Measurements from ENCODE around the gene VWA8. TPM values are rescaled to one million over a fixed set of nuclear protein-coding genes. Genes with fewer than 3 reads are reported as not detected.
"Not testable (repeated sequence)": the region's sequence is repeated elsewhere in the genome, so short reads cannot be mapped to it uniquely, and the experiment has no call there.

The VWA8 gene
- total RNA-seq, 1 donor from 2014 or later, result 49.7 TPM

DNA sequence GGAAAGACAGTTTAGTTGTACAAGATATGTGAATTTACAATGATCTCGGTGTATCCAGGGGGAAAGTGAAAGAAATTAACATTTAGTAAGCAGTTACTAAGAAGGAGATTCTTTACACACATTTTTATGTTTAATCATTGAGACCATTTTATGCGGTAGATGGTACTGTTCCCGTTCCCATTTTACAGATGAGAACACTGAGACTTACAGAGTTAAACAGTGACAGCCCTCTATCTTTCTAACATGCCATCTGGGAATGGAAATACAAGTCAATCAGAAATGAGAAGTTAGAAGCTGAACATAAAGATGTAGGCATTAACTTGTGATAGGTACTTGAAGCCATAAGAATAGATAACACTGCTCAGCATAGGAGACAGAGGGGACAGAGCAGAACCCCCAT lies 144.9 kb downstream of the VWA8 start:
- intact Hi-C loops (cut with DNase I), result no loop called here
- no peak for DNase-seq (ENCODE audit: low spot score)

DNA sequence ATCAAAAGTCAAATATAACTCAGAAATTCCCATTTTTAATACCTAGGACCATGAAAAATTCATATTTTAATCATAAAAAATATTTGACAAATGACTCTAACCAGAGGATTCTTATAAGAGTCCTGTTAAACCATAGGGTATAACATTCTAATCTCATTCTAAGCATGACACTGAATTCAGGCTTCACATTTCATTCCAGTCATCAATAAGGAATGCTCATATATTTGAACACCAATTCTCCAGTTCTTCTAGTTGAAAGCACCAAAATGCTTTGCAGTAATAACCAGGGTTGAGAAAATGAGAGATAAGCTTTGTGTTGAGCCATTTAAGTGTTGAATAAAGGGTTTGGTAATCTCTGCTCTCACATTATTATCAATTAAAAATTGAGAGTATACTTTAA lies 147.5 kb downstream of the VWA8 start:
- intact Hi-C loops (cut with DNase I), result no loop called here
- DNase-seq (ENCODE audit: low spot score), result no peak

DNA sequence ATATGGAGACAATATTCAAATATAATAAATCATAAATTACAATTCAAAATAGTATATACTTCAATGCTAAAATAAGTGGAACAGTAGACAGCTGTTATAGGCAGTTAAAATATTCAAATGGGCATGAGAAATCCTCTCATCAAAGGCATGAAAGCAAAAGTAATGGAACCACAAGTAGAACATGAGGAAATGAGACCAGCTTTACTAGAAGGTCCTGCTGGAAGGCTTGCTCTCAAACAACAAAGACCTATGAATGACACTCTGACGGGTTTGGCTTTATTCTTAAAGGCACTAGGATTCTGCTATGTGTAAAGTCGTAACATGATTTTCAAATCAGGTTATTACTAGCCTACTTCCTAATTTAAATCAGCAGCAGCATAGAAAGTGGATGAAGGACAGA lies 148.1 kb downstream of the VWA8 start:
- DNase-seq (ENCODE audit: low spot score), result no peak
- intact Hi-C loops (cut with DNase I), result no loop called here

GRCh38 chr13:41812237-41812636 lies 148.7 kb downstream of the VWA8 start:
- intact Hi-C loops (cut with DNase I), result no loop called here
- DNase-seq (ENCODE audit: low spot score), result no peak

- intact Hi-C loops (cut with DNase I), result no loop called here
- no peak for DNase-seq (ENCODE audit: low spot score)
Observed at GRCh38 chr13:41811588-41812021, 149.3 kb downstream of the VWA8 start.

GRCh38 chr13:41809962-41810361 lies 150.9 kb downstream of the VWA8 start:
- DNase-seq (ENCODE audit: low spot score), result no peak
- intact Hi-C loops (cut with DNase I), result no loop called here

DNA sequence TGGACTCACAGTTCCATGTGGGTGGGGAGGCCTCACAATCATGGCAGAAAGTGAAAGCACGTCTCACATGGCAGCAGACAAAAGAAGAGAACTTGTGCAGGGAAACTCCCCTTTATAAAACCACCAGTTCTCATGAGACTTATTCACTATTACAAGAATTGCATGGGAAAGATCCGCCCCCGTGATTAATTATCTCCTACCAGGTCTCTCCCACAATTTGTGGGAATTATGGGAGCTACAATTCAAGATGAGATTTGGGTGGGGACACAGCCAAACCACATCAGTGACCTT lies 157.5 kb downstream of the VWA8 start:
- intact Hi-C loops (cut with DNase I); DNase-seq (ENCODE audit: low spot score): not testable (repeated sequence)

- intact Hi-C loops (cut with DNase I), result no loop called here
- no peak for DNase-seq (ENCODE audit: low spot score)
Observed at GRCh38 chr13:41802684-41803444, 158.0 kb downstream of the VWA8 start.

GRCh38 chr13:41802043-41802683 lies 158.7 kb downstream of the VWA8 start:
- intact Hi-C loops (cut with DNase I), result no loop called here
- no peak for DNase-seq (ENCODE audit: low spot score)

- intact Hi-C loops (cut with DNase I), result no loop called here
- no peak for DNase-seq (ENCODE audit: low spot score)
Observed at GRCh38 chr13:41791056-41791455, 169.9 kb downstream of the VWA8 start.

DNA sequence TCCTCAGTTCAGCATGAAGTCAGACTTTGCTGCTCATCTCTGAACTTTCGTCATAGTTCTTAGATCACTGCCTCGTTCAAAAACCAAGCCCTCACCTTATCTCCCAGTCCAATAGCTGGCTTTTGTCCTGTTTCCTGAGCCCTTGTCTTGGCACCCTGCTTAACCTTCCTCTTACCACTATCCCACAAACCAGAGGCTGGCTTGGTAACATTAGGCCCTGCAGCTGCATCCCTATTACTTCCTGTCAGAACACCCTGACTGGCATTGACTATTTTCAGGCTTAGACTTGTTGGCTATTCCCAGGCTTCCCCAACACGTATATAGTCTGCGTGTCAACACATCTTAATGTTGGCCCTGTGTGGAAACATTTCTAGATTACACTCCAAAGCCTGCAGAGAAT lies 172.4 kb downstream of the VWA8 start:
- DNase-seq (ENCODE audit: low spot score), result no peak
- intact Hi-C loops (cut with DNase I), result no loop called here

- intact Hi-C loops (cut with DNase I), result no loop called here
- DNase-seq (ENCODE audit: low spot score), result no peak
Observed at GRCh38 chr13:41785402-41786172, 175.3 kb downstream of the VWA8 start.

- no peak for DNase-seq (ENCODE audit: low spot score)
- intact Hi-C loops (cut with DNase I), result no loop called here
Observed at GRCh38 chr13:41782086-41782485, 178.8 kb downstream of the VWA8 start.

DNA sequence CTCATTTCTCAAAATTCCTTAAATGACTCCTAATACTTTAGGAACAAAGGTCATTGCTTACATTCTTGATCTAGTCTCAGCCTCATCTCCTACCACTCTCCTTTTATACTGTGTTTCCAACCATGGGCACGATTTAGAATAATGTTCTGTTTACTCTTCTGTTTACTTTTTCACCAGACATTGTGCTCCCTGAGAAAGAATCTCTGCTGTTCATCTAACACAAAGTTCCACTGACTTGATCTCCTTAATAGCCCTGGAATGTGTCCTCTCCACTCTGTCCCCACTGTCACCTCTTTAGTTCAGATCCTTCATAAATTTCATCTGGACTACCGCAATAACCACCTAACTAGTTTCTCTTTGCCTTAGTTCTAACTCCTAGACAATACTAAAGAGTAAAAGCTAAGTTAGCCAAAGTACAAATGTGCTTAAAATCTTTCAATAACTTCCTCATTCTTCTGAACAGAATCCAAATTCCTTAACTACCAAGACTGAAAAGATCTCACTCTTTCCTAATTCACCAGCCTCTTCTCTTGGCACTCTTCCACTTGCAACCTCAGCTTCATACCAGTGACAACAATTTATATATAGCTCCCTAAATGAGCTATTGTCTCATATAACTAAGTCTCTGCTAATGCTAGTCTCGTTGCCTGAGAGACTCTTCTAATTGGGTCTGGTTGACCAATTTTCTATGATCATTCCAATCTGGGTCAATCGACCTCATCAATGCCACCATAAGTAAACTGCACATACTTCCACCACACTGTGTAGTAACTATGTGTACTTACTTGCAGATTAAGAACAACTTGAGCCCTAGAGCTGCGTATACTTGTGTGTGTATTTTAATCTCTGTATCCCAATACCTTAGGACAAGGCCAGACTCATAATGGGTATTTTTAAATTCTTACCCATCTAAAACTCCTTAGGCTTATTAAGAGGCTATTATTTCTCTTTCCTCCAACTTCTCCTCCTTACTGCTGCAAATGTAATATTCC lies 179.9 kb downstream of the VWA8 start:
- intact Hi-C loops (cut with DNase I), result no loop called here
- no peak for DNase-seq (ENCODE audit: low spot score)

DNA sequence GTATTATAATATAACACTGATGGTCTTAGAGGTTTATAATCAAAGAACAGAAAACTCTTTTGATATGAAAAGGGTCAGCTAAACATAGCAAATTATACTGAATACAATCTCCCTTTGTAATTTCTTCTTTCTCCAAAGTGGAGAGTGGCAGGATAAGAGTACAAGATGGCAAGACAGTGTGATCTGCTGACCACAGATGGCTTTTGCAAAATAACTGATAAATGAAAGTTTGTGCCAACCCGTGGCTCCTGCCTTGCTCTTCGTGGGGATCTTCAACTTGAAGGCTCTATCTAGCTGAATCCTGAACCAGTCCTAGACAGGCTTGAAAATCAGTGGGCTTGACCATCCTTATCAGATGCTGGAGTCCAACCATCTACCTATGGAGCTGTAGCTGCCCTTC lies 185.7 kb downstream of the VWA8 start:
- DNase-seq (ENCODE audit: low spot score), result no peak
- intact Hi-C loops (cut with DNase I), result no loop called here

GRCh38 chr13:41774605-41775218 lies 186.2 kb downstream of the VWA8 start:
- intact Hi-C loops (cut with DNase I), result no loop called here
- DNase-seq (ENCODE audit: low spot score), result no peak

GRCh38 chr13:41767801-41768200 lies 193.1 kb downstream of the VWA8 start:
- no peak for DNase-seq (ENCODE audit: low spot score)
- intact Hi-C loops (cut with DNase I), result no loop called here

GRCh38 chr13:41766439-41766838 lies 194.5 kb downstream of the VWA8 start:
- intact Hi-C loops (cut with DNase I), result no loop called here
- DNase-seq (ENCODE audit: low spot score), result no peak

- intact Hi-C loops (cut with DNase I), result no loop called here
Observed at GRCh38 chr13:41765813-41766212, 195.1 kb downstream of the VWA8 start.

More at GRCh38 chr13:41765813-41766212, 195.1 kb downstream of the VWA8 start:
- no peak for DNase-seq (ENCODE audit: low spot score)
